K562 (cell line): Measurements from ENCODE around the gene CALB2. TPM values are rescaled to one million over a fixed set of nuclear protein-coding genes. Genes with fewer than 3 reads are reported as not detected.

ENCODE experiments used
- ATAC-seq: fragments of 200-7000 bp; cut with Tn5 transposase; 3 replicates; pipeline ENCODE4 v1.9.1; 2020; ENCODE audit warnings: moderate library complexity
- BruUV-seq: library from RNA; stranded (reverse); fragments of 400-500 nt; replicated peaks from 2 replicates; lab custom pipeline; 2021; lab: Mats Ljungman, UMichigan
- CTCF ChIA-PET: fragments of 300-600 bp; formaldehyde crosslinking; extraction: SDS; loops from one replicate; lab custom pipeline; 2021; ENCODE audit warnings: low intra/inter-chr PET ratio; lab: Yijun Ruan, JAX
- POLR2A ChIA-PET: fragments of 300-600, 350-650 bp; sonication (Branson Sonifier 250); formaldehyde crosslinking; extraction: SDS; loops from one replicate; lab custom pipeline; 2021; ENCODE audit warnings: antibody characterized with exemption, inconsistent platforms; lab: Yijun Ruan, JAX
- DNase-seq, 4 experiments: peaks; one replicate each; pipeline versions ENCODE4 v3.0.0 to v3.0.0-alpha.2; 2011 to 2018; ENCODE audit warnings: low spot score in 3 of 4, mixed read lengths in 3 of 4; ENCODE audit errors: extremely low read depth in 1 of 4
- FAIRE-seq: peaks from 2 replicates; lab custom pipeline; 2011; peaks lifted over from hg19 to GRCh38; lab: Jason Lieb, UNC
- H2AFZ ChIP-seq: 2 replicates; pipeline ENCODE4 v1.6.0; 2011; ENCODE audit warnings: low read depth, low read length, control low read depth, inconsistent platforms
- H3K27ac ChIP-seq: fragments of 200-600 bp; 3 replicates; pipeline ENCODE4 v1.8.0; 2011; ENCODE audit warnings: low read depth, mild to moderate bottlenecking, control low read depth, inconsistent platforms, low read length, moderate library complexity, mixed read lengths; ENCODE audit errors: extremely low read depth
- H3K27me3 ChIP-seq, 2 experiments: fragments of 300-600 bp in 1 of 2; 2 replicates in 1 of 2; 3 replicates in 1 of 2; pipeline versions ENCODE4 v1.6.0 to v1.8.0; 2011; ENCODE audit warnings: inconsistent platforms in 2 of 2, low read length in 2 of 2, mild to moderate bottlenecking in 1 of 2, mixed read lengths in 1 of 2, moderate library complexity in 1 of 2; ENCODE audit not compliant: control insufficient read depth in 2 of 2, insufficient read depth in 2 of 2
- H3K36me3 ChIP-seq: fragments of 300-600 bp; 3 replicates; pipeline ENCODE4 v1.8.0; 2011; ENCODE audit warnings: mild to moderate bottlenecking, low read length, inconsistent platforms; ENCODE audit not compliant: control insufficient read depth, insufficient read depth
- H3K4me1 ChIP-seq, 2 experiments: fragments of 200-600 bp in 1 of 2; replicated peaks in 1 of 2; 2 replicates in 1 of 2; 3 replicates in 1 of 2; pipeline versions ENCODE4 v1.5.1 to v1.8.0; 2011; ENCODE audit warnings: inconsistent platforms in 2 of 2, low read length in 2 of 2, mild to moderate bottlenecking in 1 of 2, mixed read lengths in 1 of 2, moderate library complexity in 1 of 2; ENCODE audit not compliant: control insufficient read depth in 2 of 2, insufficient read depth in 2 of 2
- H3K4me2 ChIP-seq: 2 replicates; pipeline ENCODE4 v1.6.1; 2011; ENCODE audit warnings: low read length, control low read depth, inconsistent platforms, mixed read lengths; ENCODE audit not compliant: insufficient read depth
- H3K4me3 ChIP-seq: fragments of 200-600 bp; sonication (generic), shearing (Covaris generic); 2 replicates; pipeline ENCODE4 v1.5.1; 2016; ENCODE audit warnings: control low read depth, inconsistent platforms
- H3K79me2 ChIP-seq: fragments of 200-600 bp; 3 replicates; pipeline ENCODE4 v1.8.0; 2011; ENCODE audit warnings: low read length, inconsistent platforms; ENCODE audit not compliant: control insufficient read depth, insufficient read depth
- H3K9ac ChIP-seq, 2 experiments: 2 replicates each; pipeline versions ENCODE4 v1.6.0 to v1.6.1; 2011; ENCODE audit warnings: low read depth in 2 of 2, low read length in 2 of 2, control low read depth in 1 of 2, inconsistent platforms in 1 of 2, mild to moderate bottlenecking in 1 of 2, mixed read lengths in 1 of 2; ENCODE audit not compliant: insufficient read depth in 1 of 2
- H3K9me1 ChIP-seq: one replicate; pipeline ENCODE4 v1.6.0; 2011; ENCODE audit warnings: inconsistent platforms, mild to moderate bottlenecking, low read length, moderate library complexity; ENCODE audit not compliant: control insufficient read depth, insufficient read depth
- H3K9me3 ChIP-seq: replicated peaks from 2 replicates; pipeline ENCODE4 v1.5.1; 2011; ENCODE audit warnings: low read depth, low read length, inconsistent platforms; ENCODE audit not compliant: control insufficient read depth, insufficient read depth
- H4K20me1 ChIP-seq: replicated peaks from 2 replicates; pipeline ENCODE4 v1.6.1; 2011; ENCODE audit warnings: low read length, inconsistent platforms, mixed read lengths; ENCODE audit not compliant: control insufficient read depth, insufficient read depth
- CEBPB ChIP-seq: fragments of 450-650 bp; IDR thresholded peaks from 2 replicates; pipeline ENCODE4 v1.6.1; 2016; ENCODE audit warnings: missing genetic modification characterization, missing compliant biosample characterization
- MEF2D ChIP-seq: conservative IDR thresholded peaks from 2 replicates; pipeline ENCODE4 v1.6.1; 2016; ENCODE audit warnings: low read depth, missing genetic modification characterization, missing compliant biosample characterization
- USF1 ChIP-seq: sonication (generic); formaldehyde crosslinking; IDR thresholded peaks from 2 replicates; pipeline ENCODE4 v1.9.0; 2022; ENCODE audit warnings: mild to moderate bottlenecking, missing genetic modification reagents
- ZBTB34 ChIP-seq: fragments of 250-450 bp; sonication (Bioruptor Pico); IDR thresholded peaks from 2 replicates; pipeline ENCODE4 v1.8.0; 2021; ENCODE audit warnings: mild to moderate bottlenecking, moderate library complexity
- ZMIZ1 ChIP-seq, 2 experiments: fragments of 150-350 bp in 1 of 2; IDR thresholded peaks; 2 replicates each; pipeline ENCODE4 v1.6.1; 2012 to 2016; ENCODE audit warnings: low read depth in 2 of 2, low read length in 2 of 2, mild to moderate bottlenecking in 1 of 2, moderate library complexity in 1 of 2
- WGBS: fragments of 100-300 bp; shearing (Covaris generic); methylation state at CpG from one replicate; pipeline ENCODE4 v1.1.6; 2016; ENCODE audit warnings: low coverage, mixed read lengths; ENCODE audit not compliant: insufficient coverage; ENCODE audit errors: missing lambda C conversion rate; 5-methylcytosine and 5-hydroxymethylcytosine counted together
- in situ Hi-C: fragments of 300-500 bp; cut with MboI; formaldehyde crosslinking; loops from 4 replicates; pipeline ENCODE4 v1.15.0; 2018; ENCODE audit warnings: inconsistent platforms, mixed read lengths
- intact Hi-C: fragments of 100-400 bp; cut with micrococcal nuclease; formaldehyde crosslinking; loops from 2 replicates; pipeline ENCODE4 v1.14.2; 2022
- polyA plus RNA-seq, 8 experiments: library from polyadenylated mRNA; depleted of rRNA in 4 of 8; stranded (reverse) in 5 of 8; unstranded in 3 of 8; fragments of >200 nt; fragmentation: Nextera tagmentation in 2 of 8; fragmentation: Illumina TruSeq in 1 of 8; extraction: Ambion mirVana in 2 of 8; extraction: Trizol in 1 of 8; gene quantifications; 2 replicates each; pipeline versions ENCODE4 v1.2.1 to v1.2.3, GENCODE V29; 2011 to 2014; ENCODE audit warnings: inconsistent platforms in 1 of 8, missing spikeins in 1 of 8
- total RNA-seq, 7 experiments: library from RNA; depleted of rRNA in 6 of 7; stranded (reverse); fragments of >200 nt in 6 of 7; fragmentation: Illumina TruSeq in 2 of 7; extraction: Trizol in 2 of 7; gene quantifications; 2 replicates each; pipeline versions ENCODE4 v1.2.1 to v1.2.3, GENCODE V29; 2011 to 2021; ENCODE audit warnings: low replicate concordance in 1 of 7

Gene CALB2
- total and polyA plus RNA-seq, 9 of the 15 experiments (the other 6 are each of a cell fraction or from before 2014, with no cell fraction given), result not detected

GRCh38 chr16:71365021-71365420 lies 6.5 kb downstream of the CALB2 start:
- Histone ChIP-seq H3K9me1 (no peaks in the 10 kb centered on the region), H3K4me1 (peaks cover 0 to 6% of the 10 kb centered on the region in 2 experiments; a peak in 2 of 5 replicates), H3K4me2 (no peak overlapping the region), H3K27ac (no peak overlapping the region), H3K4me3 (no peak overlapping the region), H3K36me3 (no peaks in the 10 kb centered on the region), H3K79me2 (no peaks in the 10 kb centered on the region), H3K9me3 (no peaks in the 10 kb centered on the region), H4K20me1 (0 out of 2 replicates have a peak, but pooled peaks cover 4% of the 10 kb centered on the region), H2AFZ (no peak overlapping the region), H3K27me3 (peaks cover 7 to 37% of the 10 kb centered on the region in 2 experiments; a peak in 4 of 5 replicates), H3K9ac (no peak overlapping the region)
- ChIA-PET CTCF (no interaction called here), POLR2A (no interaction called here)
- ATAC-seq (no peak), DNase-seq (no peak), FAIRE-seq (no peak)
- in situ Hi-C loops (no loop called here), intact Hi-C loops (no loop called here)
- 3% methylated on average over 10 of the region's 10 CpGs for WGBS
- no TSS peak for BruUV-seq
- TF ChIP-seq ZBTB34 (CRISPR knock-in tag) (no peak), ZMIZ1 (IDR thresholded peaks at IDR 0.05; ENCODE audit: low read depth in 2 of 2, low read length in 2 of 2) (no peak), MEF2D (tag) (no peak), USF1 (no peak), CEBPB (tag) (no peak)
